ENCODE data around the gene NOC4L.
"Not testable (repeated sequence)": the region's sequence is repeated elsewhere in the genome, so short reads cannot be mapped to it uniquely, and the experiment has no call there.

NOC4L gene

DNA sequence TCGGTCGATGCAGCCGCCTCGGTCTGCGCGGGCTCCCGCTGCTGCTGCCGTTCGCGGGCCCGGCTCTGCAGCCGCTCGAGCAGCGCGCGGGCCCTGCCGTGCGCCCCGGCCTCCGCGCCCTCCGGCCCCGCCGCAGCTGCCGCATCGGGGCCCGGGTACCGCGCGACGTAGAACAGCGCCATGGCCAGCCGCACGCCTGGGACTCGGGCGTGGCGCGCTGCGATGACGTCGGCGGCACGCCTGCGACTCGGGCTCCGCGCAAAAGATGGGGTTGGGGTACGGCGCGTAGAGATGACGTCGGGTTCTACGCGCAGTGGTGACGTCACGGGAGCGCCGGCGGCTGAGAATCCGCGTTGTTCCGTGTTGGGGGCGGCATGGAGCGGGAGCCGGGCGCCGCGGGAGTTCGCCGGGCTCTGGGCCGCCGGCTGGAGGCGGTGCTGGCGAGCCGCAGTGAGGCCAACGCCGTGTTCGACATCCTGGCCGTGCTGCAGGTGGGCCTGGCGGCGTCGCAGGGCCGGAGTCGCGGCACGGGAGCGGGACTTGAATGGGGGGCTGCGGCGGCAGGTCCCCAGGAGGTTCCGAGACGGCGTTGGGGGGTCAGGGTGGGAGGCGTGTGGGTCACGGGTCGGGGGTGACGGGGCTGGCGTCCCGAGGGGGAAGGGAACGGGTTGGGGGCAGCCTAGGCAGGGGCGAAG is at the start of gene NOC4L, which contains the start of gene DDX51:
NOC4L (plus strand) TSS at position 343 of the 695 bp plus-strand sequence; CDS start at position 375, 32 bp downstream.
DDX51 (minus strand) TSS at position 205 of the 695 bp plus-strand sequence; CDS start at position 182, 23 bp downstream.
- peak within 1 kb of the TSS; percentile 74 to 99 (median 94) for H3K4me3 ChIP-seq
- peak within 1 kb of the TSS; percentile 56 to 97 (median 90) for H3K27ac ChIP-seq

DNA sequence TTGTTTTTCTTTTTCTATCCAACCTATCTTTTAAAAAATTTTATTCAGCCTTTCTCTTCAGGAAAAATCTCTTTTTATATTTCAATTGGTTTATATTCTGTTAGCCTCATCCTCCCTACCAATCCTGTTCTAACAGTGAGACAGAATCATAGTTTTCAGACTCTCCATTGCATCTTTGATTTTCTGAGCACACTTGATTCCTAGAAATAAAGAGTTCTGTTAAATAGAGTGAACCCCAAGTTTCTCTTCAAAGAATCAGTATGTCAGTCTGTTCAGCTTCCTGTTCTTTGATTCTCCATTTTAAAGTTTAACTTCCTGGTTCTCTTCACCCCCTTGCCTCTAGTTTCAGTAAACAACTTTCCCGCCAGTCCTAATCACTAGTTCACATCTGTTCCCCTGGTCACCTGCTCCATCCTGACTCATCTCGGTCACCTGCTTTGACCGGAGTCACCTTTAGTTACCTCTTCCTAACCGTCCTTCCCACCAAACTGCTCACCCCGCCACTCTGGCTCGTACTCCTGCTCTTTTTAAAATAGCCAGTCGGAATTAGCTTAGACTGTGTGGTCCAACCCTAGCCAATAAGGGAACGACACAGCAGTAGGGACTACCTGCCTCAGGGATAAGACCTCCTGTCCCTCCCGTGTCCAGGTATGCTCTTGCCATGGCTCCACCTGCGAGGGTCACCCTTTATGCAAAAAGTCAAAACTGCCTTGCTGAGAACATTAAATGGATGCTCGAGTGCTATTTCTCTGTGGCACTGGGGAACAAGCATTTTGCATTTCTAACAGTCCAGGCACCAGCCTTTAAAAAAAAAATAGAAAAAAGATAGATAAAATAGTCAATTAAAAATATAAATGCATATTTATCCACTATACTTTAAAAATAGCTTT is 48.5 kb upstream of the NOC4L start:
- H3K27ac ChIP-seq = no peak overlapping the region
- H3K4me3 ChIP-seq = no peak overlapping the region

GRCh38 chr12:132099739-132100138 is 44.5 kb upstream of the NOC4L start:
- no peak overlapping the region for H3K27ac ChIP-seq

GRCh38 chr12:132100306-132101065 is 43.8 kb upstream of the NOC4L start:
- no peak overlapping the region for H3K4me3 ChIP-seq
- no peak overlapping the region for H3K27ac ChIP-seq

More at GRCh38 chr12:132099739-132100138, 44.5 kb upstream of the NOC4L start:
- no peak overlapping the region for H3K4me3 ChIP-seq

GRCh38 chr12:132102297-132102696 is 42.0 kb upstream of the NOC4L start:
- H3K27ac ChIP-seq = no peak overlapping the region

DNA sequence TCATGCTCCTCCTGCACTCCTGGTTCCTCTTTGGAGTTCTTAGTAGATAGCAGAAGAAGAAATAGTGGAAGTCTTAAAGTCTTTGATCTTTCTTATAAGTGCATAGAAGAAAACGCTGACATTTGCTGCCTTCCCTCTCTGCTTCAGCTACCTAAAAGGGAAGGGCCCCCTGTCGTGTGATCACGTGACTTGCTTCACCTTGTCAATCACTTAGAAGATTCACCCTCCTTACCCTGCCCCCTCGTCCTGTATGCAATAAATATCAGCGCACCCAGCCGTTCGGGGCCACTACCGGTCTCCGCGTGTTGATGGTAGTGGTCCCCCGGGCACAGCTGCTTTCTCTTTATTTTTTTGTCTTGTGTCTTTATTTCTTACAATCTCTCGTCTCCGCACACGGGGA is 41.2 kb upstream of the NOC4L start:
- not testable (repeated sequence) for H3K4me3 ChIP-seq, H3K27ac ChIP-seq

More at GRCh38 chr12:132102297-132102696, 42.0 kb upstream of the NOC4L start:
- H3K4me3 ChIP-seq = no peak overlapping the region

- Histone ChIP-seq H3K27ac (no peak overlapping the region), H3K4me3 (no peak overlapping the region)
Measured at GRCh38 chr12:132103542-132104308, 40.5 kb upstream of the NOC4L start.

- H3K27ac ChIP-seq = no peak overlapping the region
- H3K4me3 ChIP-seq = no peak overlapping the region
Measured at GRCh38 chr12:132105467-132105866, 38.8 kb upstream of the NOC4L start.

GRCh38 chr12:132106921-132107320 is 37.3 kb upstream of the NOC4L start:
- Histone ChIP-seq H3K27ac (no peak overlapping the region), H3K4me3 (no peak overlapping the region)

DNA sequence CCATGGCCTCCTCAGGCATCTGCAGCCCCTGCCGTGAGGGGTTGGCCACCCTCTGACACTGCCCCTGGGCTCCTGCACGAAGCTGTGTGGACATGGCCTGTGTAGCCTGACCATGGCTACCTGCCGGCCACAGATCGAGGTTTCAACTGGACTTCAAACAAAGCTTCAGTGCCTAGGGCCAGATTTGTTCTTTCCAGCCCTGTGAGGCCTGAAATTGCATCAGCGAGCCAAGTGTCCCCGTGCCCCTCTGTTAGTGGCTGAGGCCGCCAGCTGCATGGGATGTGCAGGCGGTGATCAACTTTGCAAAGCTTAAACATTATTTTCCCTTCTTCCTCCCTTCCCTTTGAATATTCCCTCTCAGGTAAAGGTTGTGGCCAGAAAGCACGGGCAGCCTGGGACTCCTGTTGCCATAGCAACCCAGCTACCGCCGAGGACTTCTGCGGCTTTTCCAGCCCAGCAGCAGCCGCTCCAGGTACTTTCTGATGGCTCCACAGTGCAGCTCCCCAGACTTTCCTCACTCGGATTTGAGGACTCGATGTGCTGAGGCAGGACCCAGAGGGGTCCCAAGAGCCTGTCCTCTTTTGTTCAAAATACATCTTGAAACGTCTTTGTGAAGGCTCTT is 35.9 kb upstream of the NOC4L start:
- Histone ChIP-seq H3K27ac (no peak overlapping the region), H3K4me3 (no peak overlapping the region)

DNA sequence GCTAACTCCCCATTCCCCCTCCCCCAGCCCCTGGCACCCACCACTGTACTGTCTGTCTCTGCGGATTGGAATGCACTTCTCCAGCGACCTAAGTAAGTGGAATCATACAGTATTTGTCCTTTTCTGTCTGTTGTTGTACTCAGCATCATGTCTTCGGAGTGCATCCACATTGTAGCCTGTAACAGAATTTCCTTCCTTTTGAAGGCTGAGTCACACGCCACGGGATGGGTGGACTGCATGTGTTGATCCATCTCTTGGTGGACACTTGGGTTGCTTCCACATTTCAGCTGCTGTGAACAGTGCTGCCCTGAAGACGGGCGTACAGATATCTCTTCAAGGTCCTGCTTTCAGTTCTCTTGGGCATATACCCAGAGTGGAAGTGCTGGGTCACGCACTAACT is 34.5 kb upstream of the NOC4L start:
- Histone ChIP-seq H3K4me3 (no peak overlapping the region), H3K27ac (no peak overlapping the region)

- H3K27ac ChIP-seq = no peak overlapping the region
- H3K4me3 ChIP-seq = no peak overlapping the region
Measured at GRCh38 chr12:132110677-132111076, 33.6 kb upstream of the NOC4L start.

- Histone ChIP-seq H3K27ac (no peak overlapping the region), H3K4me3 (no peak overlapping the region)
Measured at GRCh38 chr12:132111654-132112304, 32.5 kb upstream of the NOC4L start.

DNA sequence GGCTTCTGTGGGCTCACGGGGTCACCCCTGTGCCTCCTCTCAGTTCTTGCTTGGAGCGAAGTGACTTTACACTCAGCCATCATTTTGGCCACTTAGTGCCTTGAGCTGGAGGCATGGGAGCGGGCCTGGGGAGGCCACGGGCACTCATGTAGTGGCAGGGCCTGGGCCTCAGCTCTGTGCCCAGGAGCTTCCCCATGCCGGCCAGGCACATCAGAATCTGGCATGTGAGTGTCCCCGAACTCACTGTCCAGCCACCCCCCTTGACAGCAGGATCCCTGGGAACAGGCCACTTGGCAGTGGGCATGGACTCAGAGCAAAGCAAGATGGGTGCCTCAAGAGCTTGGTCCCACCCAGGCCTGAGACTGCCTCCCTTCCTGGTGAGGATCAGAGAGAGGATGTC is 29.6 kb upstream of the NOC4L start:
- no peak overlapping the region for H3K4me3 ChIP-seq
- no peak overlapping the region for H3K27ac ChIP-seq

DNA sequence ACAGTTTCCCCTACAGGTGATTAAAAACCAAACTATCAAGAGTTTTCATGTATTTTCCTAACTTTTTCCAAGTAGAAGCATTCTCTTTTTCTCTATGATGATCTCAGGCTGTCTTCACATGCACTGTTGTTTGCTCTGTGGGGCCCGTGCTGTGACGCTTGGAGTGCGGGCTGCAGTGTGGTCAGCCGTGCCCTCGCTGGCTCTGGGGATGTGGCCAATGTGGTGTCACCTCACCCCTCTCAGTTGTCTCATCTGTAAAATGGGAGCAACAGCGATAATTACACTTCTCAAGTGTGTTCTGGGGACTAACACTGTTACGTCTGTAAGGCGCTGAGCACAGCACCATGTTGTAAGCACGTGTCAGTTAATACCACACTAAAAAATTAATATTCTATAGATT is 28.8 kb upstream of the NOC4L start:
- H3K4me3 ChIP-seq = no peak overlapping the region
- no peak overlapping the region for H3K27ac ChIP-seq

- no peak overlapping the region for H3K4me3 ChIP-seq
- no peak overlapping the region for H3K27ac ChIP-seq
Measured at GRCh38 chr12:132116709-132117557, 27.3 kb upstream of the NOC4L start.

DNA sequence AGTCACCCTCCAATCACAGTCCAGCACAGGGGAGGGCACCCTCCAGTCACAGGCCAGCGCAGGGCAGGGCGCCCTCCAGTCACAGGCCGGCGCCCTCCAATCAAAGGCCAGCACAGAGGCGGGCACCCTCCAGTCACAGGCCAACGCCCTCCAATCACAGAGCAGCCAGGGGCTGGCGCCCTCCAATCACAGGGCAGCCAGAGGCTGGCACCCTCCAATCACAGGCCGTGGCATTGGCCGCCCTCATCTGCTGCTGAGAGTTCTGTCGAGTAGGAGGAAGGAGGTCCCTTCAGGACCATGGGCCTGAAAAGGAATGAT is 26.7 kb upstream of the NOC4L start:
- Histone ChIP-seq H3K4me3 (no peak overlapping the region), H3K27ac (no peak overlapping the region)

- Histone ChIP-seq H3K27ac (no peak overlapping the region), H3K4me3 (no peak overlapping the region)
Measured at GRCh38 chr12:132118876-132119275, 25.4 kb upstream of the NOC4L start.

Measured in skin epidermis (tissue), 12 donors.